ENCODE results near the gene FOXC2. TPM values are rescaled to one million over a fixed set of nuclear protein-coding genes. Genes with fewer than 3 reads are reported as not detected.

The FOXC2 gene
- total RNA-seq, 1 experiment from 2014 or later: 0.62 TPM

DNA sequence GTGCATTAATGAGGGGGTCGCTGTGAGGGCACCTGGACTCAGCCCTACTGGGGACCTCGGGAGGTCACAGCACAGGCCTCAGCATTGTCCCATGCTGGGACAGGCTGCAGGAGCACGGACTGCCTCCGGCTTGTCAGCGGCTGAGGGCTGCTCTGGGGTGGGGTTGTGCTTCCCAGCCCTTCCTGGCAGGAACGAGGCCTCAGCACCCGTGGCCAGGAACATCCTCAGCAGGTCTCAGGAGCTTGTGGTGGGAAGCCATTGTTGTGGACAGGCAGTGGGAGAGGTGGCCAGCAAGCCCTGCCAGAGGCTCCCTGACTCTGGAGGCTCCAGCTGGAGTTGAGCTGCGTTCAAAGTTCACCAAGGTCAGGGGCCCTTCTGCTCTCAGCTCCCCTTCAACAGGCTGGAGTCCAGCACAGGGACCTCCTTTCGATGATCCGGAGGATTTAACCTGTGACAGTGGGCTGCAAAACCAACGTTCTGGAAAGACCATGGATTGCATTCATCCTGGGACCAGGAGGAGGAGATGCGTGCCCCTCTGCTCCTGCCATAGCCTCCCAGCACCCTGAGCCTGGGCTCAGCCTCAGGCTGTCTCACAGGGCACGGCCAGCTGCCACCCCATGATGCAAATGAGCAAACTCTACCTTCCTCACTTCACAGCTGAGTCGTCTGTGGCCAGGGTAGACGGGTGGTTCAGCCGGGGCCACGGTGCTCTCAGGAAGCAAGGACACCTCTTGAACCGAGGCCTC, 44.3 kb downstream of the FOXC2 start:
- no peaks in the 10 kb centered on the region for H3K27me3 ChIP-seq (ENCODE audit: control insufficient read depth, insufficient read depth, low read length)
- H3K36me3 ChIP-seq (replicated peaks; ENCODE audit: control insufficient read depth, insufficient read depth, low read length): no peaks in the 10 kb centered on the region
- no peak overlapping the region for H3K4me3 ChIP-seq (ENCODE audit: insufficient read depth, low read depth, low read length)
- DNase-seq: no peak

DNA sequence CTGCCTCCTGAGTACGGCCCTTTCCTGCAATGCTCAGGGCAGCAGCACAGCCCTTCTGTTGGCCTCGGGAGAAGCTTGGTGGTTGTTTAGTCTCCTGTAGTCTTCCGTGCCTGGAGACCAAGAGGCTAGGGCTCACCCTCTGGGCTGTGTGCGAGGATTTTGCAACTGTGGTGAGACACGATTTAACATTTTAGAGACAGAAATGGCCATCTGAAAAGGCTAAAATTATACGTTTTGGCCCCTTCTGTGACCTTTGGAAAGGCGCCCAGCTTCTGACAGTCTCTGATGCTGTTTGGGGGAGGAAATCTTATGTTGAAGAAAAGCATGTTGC, 44.9 kb downstream of the FOXC2 start:
- DNase-seq: no peak
- Histone ChIP-seq H3K27me3 (ENCODE audit: control insufficient read depth, insufficient read depth, low read length) (no peaks in the 10 kb centered on the region), H3K4me3 (ENCODE audit: insufficient read depth, low read depth, low read length) (no peak overlapping the region), H3K36me3 (replicated peaks; ENCODE audit: control insufficient read depth, insufficient read depth, low read length) (no peaks in the 10 kb centered on the region)

DNA sequence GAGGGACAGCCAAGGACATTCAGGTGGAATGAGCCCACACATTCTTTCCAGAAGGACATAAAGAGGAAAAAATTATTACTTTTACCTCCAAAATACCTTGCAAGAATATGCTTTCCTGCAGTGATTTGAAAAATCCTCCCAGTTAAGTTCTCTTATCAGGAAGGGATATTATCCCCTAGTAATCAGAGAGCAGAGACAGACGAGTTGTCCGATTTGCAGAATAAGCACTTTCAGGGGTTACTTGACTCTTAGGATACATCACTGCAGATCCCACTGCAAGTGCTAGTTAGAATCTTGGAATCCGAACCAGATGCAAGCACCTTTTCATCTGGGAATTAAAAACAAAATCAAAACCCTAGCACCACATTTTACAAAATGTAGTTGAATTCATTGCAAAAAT, 45.3 kb downstream of the FOXC2 start:
- Histone ChIP-seq H3K36me3 (replicated peaks; ENCODE audit: control insufficient read depth, insufficient read depth, low read length) (no peaks in the 10 kb centered on the region), H3K27me3 (ENCODE audit: control insufficient read depth, insufficient read depth, low read length) (no peaks in the 10 kb centered on the region), H3K4me3 (ENCODE audit: insufficient read depth, low read depth, low read length) (no peak overlapping the region)
- DNase-seq: no peak

DNA sequence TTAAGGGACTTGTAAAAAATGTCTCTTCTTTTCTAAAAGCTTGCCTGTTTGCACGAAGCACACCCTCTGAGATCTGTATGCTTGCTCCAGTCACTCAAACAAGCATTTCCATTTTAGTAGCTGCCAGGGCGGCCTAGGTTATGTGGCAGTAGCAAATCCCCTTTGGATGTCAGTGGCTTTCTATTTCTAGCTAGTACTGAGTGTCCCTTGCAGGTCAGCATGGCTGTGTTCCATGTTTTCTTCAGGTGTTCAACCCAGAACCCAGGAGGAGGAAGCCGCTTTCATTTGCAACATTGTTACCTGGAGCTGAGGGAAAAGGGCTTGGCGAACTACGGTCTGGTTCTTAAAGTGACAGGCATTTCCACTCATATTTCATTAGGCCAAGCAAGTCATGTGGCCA, 48.1 kb downstream of the FOXC2 start:
- Histone ChIP-seq H3K36me3 (replicated peaks; ENCODE audit: control insufficient read depth, insufficient read depth, low read length) (no peaks in the 10 kb centered on the region), H3K27me3 (ENCODE audit: control insufficient read depth, insufficient read depth, low read length) (no peaks in the 10 kb centered on the region), H3K4me3 (ENCODE audit: insufficient read depth, low read depth, low read length) (no peak overlapping the region)
- DNase-seq: no peak

DNA sequence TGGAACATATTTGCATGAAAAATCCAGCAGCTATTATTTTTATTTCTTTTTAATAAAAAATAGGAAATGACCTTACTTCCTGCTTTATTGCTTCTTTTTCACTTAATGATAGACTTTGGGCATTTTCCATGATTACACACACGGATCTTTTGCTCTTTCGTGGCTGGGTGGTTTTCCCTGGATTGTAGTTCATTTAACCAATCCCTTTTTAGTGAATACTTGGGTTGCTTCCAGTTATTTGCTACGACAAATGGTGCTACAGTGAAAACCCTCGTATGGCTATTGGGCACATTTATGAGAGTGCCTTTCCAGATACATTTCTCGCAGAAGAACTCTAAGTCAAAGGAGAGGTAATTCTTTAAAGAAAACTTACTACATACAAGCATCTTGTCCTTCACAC, 50.3 kb downstream of the FOXC2 start:
- no peak for DNase-seq
- Histone ChIP-seq H3K27me3 (ENCODE audit: control insufficient read depth, insufficient read depth, low read length) (no peaks in the 10 kb centered on the region), H3K36me3 (replicated peaks; ENCODE audit: control insufficient read depth, insufficient read depth, low read length) (no peaks in the 10 kb centered on the region), H3K4me3 (ENCODE audit: insufficient read depth, low read depth, low read length) (no peak overlapping the region)

DNA sequence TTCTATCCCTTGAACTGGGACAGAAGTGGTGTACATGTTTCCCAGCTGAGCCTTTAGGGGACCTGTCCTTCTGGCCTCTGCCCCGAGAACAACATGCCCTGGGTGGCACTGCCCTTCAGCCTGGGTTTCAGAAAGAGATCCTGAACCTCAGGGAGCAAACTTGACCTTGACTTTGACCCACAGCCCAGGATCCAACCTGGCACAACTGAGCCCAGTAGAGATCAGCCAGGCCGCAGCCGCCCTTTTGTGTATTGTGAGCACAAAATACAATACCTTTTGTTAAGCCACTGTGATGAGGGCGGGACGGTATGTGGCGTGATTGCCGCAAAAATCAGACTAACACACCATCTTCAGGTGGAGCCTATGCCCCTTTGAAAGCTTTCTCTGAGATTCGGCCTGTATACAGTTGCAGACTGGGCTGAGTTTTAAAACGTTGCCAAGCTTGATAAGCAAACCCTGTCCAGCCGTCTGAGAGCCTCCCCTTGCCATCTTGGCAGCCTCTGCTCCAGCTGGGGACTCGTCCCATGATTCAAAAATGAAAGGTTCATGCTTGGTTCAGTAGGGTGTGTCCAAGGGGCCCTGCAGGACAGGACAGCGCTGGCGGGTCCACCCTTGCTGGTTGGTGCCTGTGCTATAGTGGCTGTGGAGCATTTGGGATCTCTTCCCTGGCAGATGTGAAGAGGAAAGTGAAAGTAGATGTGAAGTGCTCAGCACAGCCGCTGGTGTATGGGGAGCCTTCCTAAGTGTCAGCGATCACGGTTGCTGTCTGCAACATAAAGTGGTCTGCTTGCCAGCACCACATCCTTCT, 52.0 kb downstream of the FOXC2 start:
- Histone ChIP-seq H3K36me3 (replicated peaks; ENCODE audit: control insufficient read depth, insufficient read depth, low read length) (no peaks in the 10 kb centered on the region), H3K4me3 (ENCODE audit: insufficient read depth, low read depth, low read length) (no peak overlapping the region), H3K27me3 (ENCODE audit: control insufficient read depth, insufficient read depth, low read length) (no peaks in the 10 kb centered on the region)
- DNase-seq: no peak

Other genes with a start within 250 kb of the FOXC2 start
- gene FOXF1, start 56.3 kb upstream of the FOXC2 start, total RNA-seq (2014; rRNA removed; shearing (Covaris generic)): not detected in 2 replicates
- 15.3 and 19.5 TPM in 2 replicates for gene MTHFSD, start 11.6 kb upstream of the FOXC2 start, total RNA-seq (2014; rRNA removed; shearing (Covaris generic))
- gene FOXL1, start 11.7 kb downstream of the FOXC2 start, total RNA-seq (2014; rRNA removed; shearing (Covaris generic)): 0.15 and 0.17 TPM in 2 replicates